IMR-90 (cell line): Measurements from ENCODE around the gene TK2. TPM values are rescaled to one million over a fixed set of nuclear protein-coding genes. Genes with fewer than 3 reads are reported as not detected.

Source experiments
- ATAC-seq: fragments of 200-7000 bp; cut with Tn5 transposase; 2 replicates; pipeline ENCODE4 v1.9.1; 2020; ENCODE audit warnings: low read depth, mild to moderate bottlenecking, moderate library complexity
- BruUV-seq: library from RNA; stranded (reverse); fragments of 400-500 nt; replicated peaks from 2 replicates; lab custom pipeline; 2021; lab: Mats Ljungman, UMichigan
- CTCF ChIA-PET: fragments of 300-600 bp; formaldehyde crosslinking; extraction: SDS; loops from one replicate; lab custom pipeline; 2021; ENCODE audit warnings: antibody characterized with exemption; lab: Yijun Ruan, JAX
- POLR2A ChIA-PET: fragments of 300-600 bp; sonication (Branson Sonifier 250); formaldehyde crosslinking; loops from one replicate; lab custom pipeline; 2022; ENCODE audit warnings: antibody characterized with exemption; ENCODE audit not compliant: unreplicated experiment; lab: Charles Lee
- DNase-seq: peaks from one replicate; pipeline ENCODE4 v3.0.0; 2013
- H2AFZ ChIP-seq: replicated peaks from 2 replicates; pipeline ENCODE3; 2013; ENCODE audit warnings: low read length, mild to moderate bottlenecking; ENCODE audit not compliant: poor library complexity
- H2AK5ac ChIP-seq: 2 replicates; pipeline ENCODE4 v1.6.1; 2013; ENCODE audit warnings: low read depth, low read length, inconsistent platforms
- H2AK9ac ChIP-seq: replicated peaks from 2 replicates; pipeline ENCODE3; 2013; ENCODE audit warnings: mild to moderate bottlenecking, low read depth, low read length, moderate library complexity; ENCODE audit not compliant: poor library complexity
- H2BK120ac ChIP-seq: 2 replicates; pipeline ENCODE4 v1.6.1; 2013; ENCODE audit warnings: low read depth, low read length, inconsistent platforms
- H2BK15ac ChIP-seq: 3 replicates; pipeline ENCODE4 v1.6.1; 2013; ENCODE audit warnings: low read depth, low read length, inconsistent platforms
- H2BK20ac ChIP-seq: 2 replicates; pipeline ENCODE4 v1.6.1; 2013; ENCODE audit warnings: low read depth, mild to moderate bottlenecking, inconsistent platforms, low read length, moderate library complexity
- H2BK5ac ChIP-seq: 2 replicates; pipeline ENCODE4 v1.6.1; 2013; ENCODE audit warnings: mild to moderate bottlenecking, low read depth, low read length, inconsistent platforms; ENCODE audit not compliant: poor library complexity, severe bottlenecking
- H3K14ac ChIP-seq: replicated peaks from 2 replicates; pipeline ENCODE4 v1.6.1; 2013; ENCODE audit warnings: low read depth, low read length, inconsistent platforms
- H3K18ac ChIP-seq: 2 replicates; pipeline ENCODE4 v1.6.1; 2013; ENCODE audit warnings: low read depth, low read length, control low read depth
- H3K23ac ChIP-seq: 2 replicates; pipeline ENCODE4 v1.6.1; 2013; ENCODE audit warnings: low read depth, low read length, inconsistent platforms
- H3K27ac ChIP-seq: 2 replicates; pipeline ENCODE4 v1.5.1; 2013; ENCODE audit warnings: mild to moderate bottlenecking, control low read depth, low read length; ENCODE audit not compliant: insufficient read depth
- H3K27me3 ChIP-seq: 2 replicates; pipeline ENCODE4 v1.6.1; 2013; ENCODE audit warnings: low read length; ENCODE audit not compliant: control insufficient read depth, insufficient read depth
- H3K36me3 ChIP-seq: 2 replicates; pipeline ENCODE4 v1.6.1; 2013; ENCODE audit warnings: low read length, mixed read lengths; ENCODE audit not compliant: control insufficient read depth, insufficient read depth
- H3K4ac ChIP-seq: 2 replicates; pipeline ENCODE4 v1.6.1; 2013; ENCODE audit warnings: low read depth, low read length, inconsistent platforms
- H3K4me1 ChIP-seq: 2 replicates; pipeline ENCODE4 v1.6.1; 2013; ENCODE audit warnings: low read length, mixed read lengths; ENCODE audit not compliant: control insufficient read depth, insufficient read depth
- H3K4me2 ChIP-seq: 2 replicates; pipeline ENCODE4 v1.6.1; 2013; ENCODE audit warnings: low read depth, mild to moderate bottlenecking, control low read depth, low read length, moderate library complexity
- H3K4me3 ChIP-seq: 2 replicates; pipeline ENCODE4 v1.5.1; 2013; ENCODE audit warnings: low read depth, mild to moderate bottlenecking, control low read depth, low read length, moderate library complexity; ENCODE audit not compliant: insufficient read depth
- H3K56ac ChIP-seq: 2 replicates; pipeline ENCODE4 v1.6.1; 2013; ENCODE audit warnings: low read length, inconsistent platforms; ENCODE audit not compliant: insufficient read depth; ENCODE audit errors: extremely low read depth
- H3K79me1 ChIP-seq, 2 experiments: 2 replicates each; pipeline ENCODE4 v1.6.1; 2013; ENCODE audit warnings: low read length in 2 of 2, inconsistent platforms in 1 of 2, low read depth in 1 of 2
- H3K9ac ChIP-seq: 2 replicates; pipeline ENCODE4 v1.6.1; 2013; ENCODE audit warnings: low read depth, low read length, control low read depth
- H3K9me1 ChIP-seq: 2 replicates; pipeline ENCODE4 v1.6.1; 2013; ENCODE audit warnings: low read length, inconsistent platforms; ENCODE audit not compliant: insufficient read depth
- H3K9me3 ChIP-seq: 2 replicates; pipeline ENCODE4 v1.6.1; 2013; ENCODE audit warnings: low read length; ENCODE audit not compliant: control insufficient read depth, insufficient read depth
- H4K20me1 ChIP-seq: 2 replicates; pipeline ENCODE4 v1.6.1; 2013; ENCODE audit warnings: low read length, inconsistent platforms; ENCODE audit not compliant: insufficient read depth
- H4K5ac ChIP-seq: 2 replicates; pipeline ENCODE4 v1.6.1; 2013; ENCODE audit warnings: mild to moderate bottlenecking, low read depth, low read length, control low read depth
- H4K8ac ChIP-seq, 2 experiments: 2 replicates each; pipeline ENCODE4 v1.6.1; 2013; ENCODE audit warnings: low read depth in 2 of 2, low read length in 2 of 2, control low read depth in 1 of 2, inconsistent platforms in 1 of 2
- H4K91ac ChIP-seq: 2 replicates; pipeline ENCODE4 v1.6.1; 2013; ENCODE audit warnings: low read depth, low read length, inconsistent platforms; ENCODE audit not compliant: insufficient read depth
- MAZ ChIP-seq: IDR thresholded peaks from 2 replicates; pipeline ENCODE4 v1.6.1; 2012; ENCODE audit warnings: low read depth, mild to moderate bottlenecking, low read length, improper control_type of control experiment, moderate library complexity, borderline replicate concordance
- RAD21 ChIP-seq: IDR thresholded peaks from 2 replicates; pipeline ENCODE4 v1.6.1; 2012; ENCODE audit warnings: low read length, improper control_type of control experiment
- RFX5 ChIP-seq: IDR thresholded peaks from 2 replicates; pipeline ENCODE4 v1.8.0; 2012; ENCODE audit warnings: low read depth, mild to moderate bottlenecking, low read length, moderate library complexity
- WGBS, 2 experiments: methylation state at CpG; one replicate each; pipeline versions ENCODE4 v1.1.5 to v1.1.7; 2013; ENCODE audit warnings: missing lambda C conversion rate in 2 of 2; ENCODE audit not compliant: insufficient read length in 1 of 2; ENCODE audit errors: extremely low coverage in 2 of 2; 5-methylcytosine and 5-hydroxymethylcytosine counted together
- dilution Hi-C: fragments of 300-500 bp; cut with HindIII; formaldehyde crosslinking; loops from one replicate; pipeline ENCODE4 v1.14.3; 2018; ENCODE audit warnings: low sequenced_read_pairs; ENCODE audit not compliant: unreplicated experiment
- in situ Hi-C: fragments of 300-500 bp; cut with MboI; formaldehyde crosslinking; loops from 3 replicates; pipeline ENCODE4 v1.14.3; 2019; ENCODE audit warnings: low sequenced_read_pairs, inconsistent platforms, mixed read lengths
- intact Hi-C: fragments of 100-400 bp; cut with micrococcal nuclease; formaldehyde crosslinking; loops from 2 replicates; pipeline ENCODE4 v1.10.0; 2022
- polyA plus RNA-seq, 3 experiments: library from polyadenylated mRNA; depleted of rRNA; stranded (reverse); fragments of >200 nt; gene quantifications; 2 replicates each; pipeline ENCODE4 v1.2.3, GENCODE V29; 2012; ENCODE audit warnings: low replicate concordance in 1 of 3
- total RNA-seq: library from RNA; depleted of rRNA; stranded (reverse); fragments of >200 nt; gene quantifications from 2 replicates; pipeline ENCODE4 v1.2.3, GENCODE V29; 2012

The TK2 gene
- total and polyA plus RNA-seq, 2 of the 4 experiments (the other 2 are of a cell fraction): 14.7 to 16.5 TPM

- no peak overlapping the region for H3K4me3 ChIP-seq
These were observed 24.2 kb upstream of the TK2 start for GRCh38 chr16:66574081-66574480.

More at GRCh38 chr16:66574081-66574480, 24.2 kb upstream of the TK2 start:
- Histone ChIP-seq H3K27ac (no peak overlapping the region), H2AK5ac (no peak overlapping the region), H3K4me1 (peaks cover 6% of the 10 kb centered on the region), H4K20me1 (peaks cover 6% of the 10 kb centered on the region; the same call in 1 of the 2 replicates), H2BK15ac (no peak overlapping the region), H4K91ac (no peak overlapping the region), H3K79me1 (no peaks in the 10 kb centered on the region), H2BK5ac (no peak overlapping the region), H3K9me3 (no peaks in the 10 kb centered on the region), H3K4ac (no peak overlapping the region), H2AK9ac (no peak overlapping the region), H4K5ac (no peak overlapping the region), H3K9ac (no peak overlapping the region), H3K14ac (no peak overlapping the region), H3K18ac (no peak overlapping the region), H3K4me2 (no peak overlapping the region), H2AFZ (no peak overlapping the region), H2BK20ac (no peak overlapping the region), H3K56ac (no peak overlapping the region), H3K9me1 (peaks cover 8% of the 10 kb centered on the region), H4K8ac (no peak overlapping the region), H3K27me3 (peaks cover 19% of the 10 kb centered on the region), H2BK120ac (no peak overlapping the region), H3K36me3 (peaks cover 2% of the 10 kb centered on the region; the same call in 1 of the 2 replicates), H3K23ac (no peak overlapping the region)
- in situ Hi-C loops: no loop called here
- ATAC-seq: no peak
- dilution Hi-C loops: no loop called here
- TF ChIP-seq MAZ (no peak), RFX5 (no peak), RAD21 (no peak)
- ChIA-PET CTCF (no interaction called here), POLR2A (interaction anchor here (0.6 kb wide), 2 partner anchors 29 to 177 kb away, joined by 3 read pairs; no protein-coding TSS in a partner anchor)
- WGBS, 2 experiments: no CpG with 5 or more reads among the region's 1 CpG
- DNase-seq: peak; percentile 9
- intact Hi-C loops: no loop called here
- no TSS peak for BruUV-seq
